DMS79 treated with DMSO at 0.1 percent for 48 hours (cell line): ENCODE results near the gene PSKH1.
A peak's percentile ranks its signal among the peaks of the same experiment; 100 is the strongest.
"Not testable (repeated sequence)": the region's sequence is repeated elsewhere in the genome, so short reads cannot be mapped to it uniquely, and the experiment has no call there.

Experiments used
- DNase-seq: peaks from one replicate; lab custom pipeline; 2025; lab: John Stamatoyannopoulos, UW

Gene PSKH1

GRCh38 chr16:67926181-67926750 lies 33.2 kb downstream of the PSKH1 start:
- peak; percentile 65 for DNase-seq

- no peak for DNase-seq
Observed at GRCh38 chr16:67927131-67927941, 34.3 kb downstream of the PSKH1 start.

DNA sequence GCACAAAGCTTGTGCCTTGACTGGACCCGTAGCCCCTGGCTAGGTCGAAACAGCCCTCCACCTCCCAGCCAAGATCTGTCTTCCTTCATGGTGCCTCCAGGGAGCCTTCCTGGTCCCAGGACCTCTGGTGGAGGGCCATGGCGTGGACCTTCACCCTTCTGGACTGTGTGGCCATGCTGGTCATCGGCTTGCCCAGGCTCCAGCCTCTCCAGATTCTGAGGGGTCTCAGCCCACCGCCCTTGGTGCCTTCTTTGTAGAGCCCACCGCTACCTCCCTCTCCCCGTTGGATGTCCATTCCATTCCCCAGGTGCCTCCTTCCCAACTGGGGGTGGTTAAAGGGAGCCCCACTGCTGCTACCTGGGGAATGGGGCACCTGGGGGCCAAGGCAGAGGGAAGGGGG lies 35.1 kb downstream of the PSKH1 start:
- no peak for DNase-seq

GRCh38 chr16:67928561-67929364 lies 35.7 kb downstream of the PSKH1 start:
- peak; percentile 46 for DNase-seq

DNA sequence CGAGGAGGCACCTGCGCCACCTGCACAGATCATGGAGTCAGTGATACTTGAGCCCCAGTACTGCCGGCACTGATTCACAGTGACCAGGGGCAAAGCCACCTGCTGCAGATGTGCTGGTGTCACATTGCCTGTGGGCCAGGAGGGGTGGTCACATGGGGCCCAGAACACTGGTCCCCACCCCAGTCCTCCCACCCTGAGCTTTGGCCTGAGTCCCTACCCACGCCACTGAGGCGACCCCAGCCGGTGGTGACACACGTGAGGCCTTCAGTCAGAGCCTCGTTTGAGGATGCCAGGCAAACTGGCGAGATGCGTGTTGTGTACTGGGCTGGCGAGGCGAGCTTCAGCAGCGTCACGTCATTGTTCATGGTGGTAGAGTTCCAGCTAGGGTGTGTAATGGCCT lies 37.1 kb downstream of the PSKH1 start:
- no peak for DNase-seq

- no peak for DNase-seq
Observed at GRCh38 chr16:67930678-67931211, 37.7 kb downstream of the PSKH1 start.

DNA sequence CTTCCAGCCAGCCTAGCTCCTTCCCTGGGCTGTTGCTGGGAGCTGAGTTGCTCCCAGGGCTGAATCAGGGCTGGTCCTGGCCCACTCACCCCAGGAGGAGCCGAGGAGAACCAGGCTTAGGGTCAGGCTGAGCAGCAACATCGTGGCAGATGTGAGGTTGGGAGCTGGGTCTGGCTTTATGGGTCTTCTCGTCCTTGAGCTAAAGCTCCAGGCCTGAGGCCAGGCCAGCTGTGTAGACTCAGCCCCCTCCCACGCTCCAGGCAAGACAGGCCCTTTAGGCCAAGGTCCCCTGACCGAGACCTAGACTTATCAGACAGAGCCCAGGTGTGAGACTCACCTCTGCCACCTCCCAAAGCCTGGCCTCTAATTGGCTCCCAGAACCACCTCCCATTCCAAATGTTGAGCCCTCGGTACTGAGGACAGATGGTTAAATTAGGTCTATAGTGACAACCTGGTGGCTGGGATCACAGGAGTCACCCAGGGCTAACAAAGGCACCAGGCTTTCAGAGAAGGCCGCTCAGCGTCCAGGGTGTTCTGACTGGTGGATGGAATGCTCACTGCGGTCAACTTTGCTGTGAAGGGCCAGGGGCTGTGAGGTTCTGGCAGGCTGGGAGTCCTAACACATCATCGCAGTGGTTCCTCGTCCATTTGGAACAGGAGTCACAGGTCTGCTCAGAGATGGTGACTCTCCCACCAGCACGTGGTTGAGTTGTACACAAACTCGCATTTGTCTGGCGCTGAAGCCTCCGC lies 38.8 kb downstream of the PSKH1 start, which contains the start of gene CTRL:
CTRL (minus strand) TSS at position 151 of the 750 bp plus-strand sequence; CDS start at position 141, 10 bp downstream.
- DNase-seq: no peak

DNA sequence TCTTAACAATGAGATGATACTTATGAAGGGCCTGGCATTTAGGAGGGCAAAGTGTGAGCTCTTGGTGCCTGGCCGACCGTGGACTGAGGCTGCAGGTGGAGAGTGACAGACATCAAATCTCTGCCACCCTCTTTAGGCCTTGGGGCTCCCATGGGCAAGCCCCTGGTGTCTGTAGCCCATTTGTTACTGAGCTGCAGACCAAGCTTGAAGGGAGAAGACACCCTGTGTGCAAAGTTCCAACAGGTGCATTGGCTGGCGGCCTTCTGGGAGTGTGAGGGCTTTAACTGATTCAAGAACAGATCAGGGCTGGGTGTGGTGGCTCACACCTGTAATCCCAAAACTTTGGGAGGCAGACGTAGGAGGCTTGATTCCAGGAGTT lies 39.4 kb downstream of the PSKH1 start:
- no peak for DNase-seq

GRCh38 chr16:67933805-67934204 lies 40.8 kb downstream of the PSKH1 start:
- DNase-seq: no peak

- no peak for DNase-seq
Observed at GRCh38 chr16:67934306-67935100, 41.4 kb downstream of the PSKH1 start.

DNA sequence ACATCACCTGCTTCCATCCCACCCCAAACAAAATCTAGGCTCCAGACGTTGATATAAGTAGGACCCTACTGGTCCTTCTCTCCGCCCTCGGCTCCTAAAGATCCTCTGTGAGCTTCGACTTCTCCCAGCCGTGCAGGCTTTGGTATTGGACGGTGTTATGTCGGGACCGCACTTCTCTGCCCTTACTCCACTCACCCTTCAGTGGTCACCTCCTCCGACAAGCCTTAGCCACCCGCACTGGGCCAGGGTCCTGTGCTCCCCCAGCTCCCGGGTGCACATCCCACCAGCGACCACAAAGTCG lies 42.0 kb downstream of the PSKH1 start:
- DNase-seq: no peak

DNA sequence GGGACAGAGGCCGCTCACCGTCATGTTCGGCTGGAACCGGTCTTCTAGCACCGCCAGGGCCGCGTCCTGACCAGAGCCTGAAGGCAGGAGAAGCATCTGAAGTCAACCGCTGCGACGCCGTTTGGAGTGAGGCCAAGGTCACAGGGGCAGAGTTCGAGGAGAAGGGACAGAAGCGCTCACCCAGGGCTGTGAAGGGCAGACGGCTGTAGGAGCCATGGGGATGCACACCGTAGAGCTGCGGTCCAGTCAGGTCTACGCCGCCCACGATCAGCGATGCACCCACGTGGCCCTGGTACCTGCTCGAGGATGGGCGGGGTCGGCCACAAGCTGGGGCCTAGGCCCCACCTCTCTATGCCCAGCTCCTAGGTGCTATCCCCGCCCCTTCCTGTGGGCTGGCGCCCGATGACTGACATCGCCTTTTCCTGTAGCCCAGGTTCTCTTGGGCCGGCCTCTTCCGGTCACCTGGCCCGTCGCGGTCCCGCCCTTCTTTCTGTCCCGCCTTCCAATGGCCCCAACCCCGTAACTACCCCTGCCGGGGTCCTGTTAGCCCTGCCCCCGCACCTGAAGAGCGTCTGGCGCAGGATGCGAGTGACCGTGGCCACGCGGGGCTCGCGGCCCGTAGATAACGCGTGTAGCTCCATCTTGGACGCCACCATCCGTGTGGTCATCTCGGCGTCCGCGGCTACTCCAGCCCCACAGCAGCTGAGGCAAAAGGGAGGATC lies 42.5 kb downstream of the PSKH1 start:
- peak; percentile 88 for DNase-seq

GRCh38 chr16:67936124-67936879 lies 43.2 kb downstream of the PSKH1 start, which contains the start of gene PSMB10:
Gene PSMB10, minus strand, starts transcription at chr16:67936850. Its CDS starts 101 bp downstream, at chr16:67936749.
- DNase-seq: peak; percentile 6

DNA sequence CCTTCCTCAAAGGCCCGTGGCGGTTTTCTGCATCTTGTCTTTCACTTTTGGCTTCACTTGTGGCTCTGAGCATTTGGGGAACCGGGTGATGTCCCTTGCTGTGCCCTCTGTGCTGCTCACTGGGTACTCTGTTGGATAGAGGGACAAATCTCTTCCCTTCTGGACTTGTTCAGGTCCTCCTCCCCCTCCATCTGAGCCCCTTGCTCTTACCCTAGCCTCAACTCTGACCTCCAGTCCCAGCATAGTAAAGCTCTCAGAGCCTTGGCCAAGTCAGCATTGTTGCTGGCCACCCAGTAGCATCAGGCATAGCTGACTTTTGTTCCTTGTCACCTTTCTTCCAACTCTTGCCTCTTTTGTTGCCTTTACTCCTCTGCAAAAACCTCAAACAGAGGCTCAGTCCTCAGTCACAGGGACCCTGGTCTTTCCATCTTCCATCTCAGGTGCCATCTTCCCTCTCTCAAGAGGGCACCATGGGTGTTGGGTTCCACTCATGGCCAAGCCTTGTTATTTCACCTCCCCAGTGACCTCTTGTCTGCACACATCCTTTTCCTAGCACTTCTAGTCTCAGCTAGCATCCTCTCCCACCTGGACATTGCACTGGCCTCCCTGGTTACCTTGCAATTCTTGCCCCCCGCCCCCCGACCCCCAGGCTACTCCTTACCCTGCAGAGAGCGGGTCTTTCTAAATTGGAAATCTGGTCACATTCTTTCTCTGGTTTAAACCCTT lies 44.0 kb downstream of the PSKH1 start:
- no peak for DNase-seq

GRCh38 chr16:67937713-67938112 lies 44.7 kb downstream of the PSKH1 start:
- DNase-seq: not testable (repeated sequence)

DNA sequence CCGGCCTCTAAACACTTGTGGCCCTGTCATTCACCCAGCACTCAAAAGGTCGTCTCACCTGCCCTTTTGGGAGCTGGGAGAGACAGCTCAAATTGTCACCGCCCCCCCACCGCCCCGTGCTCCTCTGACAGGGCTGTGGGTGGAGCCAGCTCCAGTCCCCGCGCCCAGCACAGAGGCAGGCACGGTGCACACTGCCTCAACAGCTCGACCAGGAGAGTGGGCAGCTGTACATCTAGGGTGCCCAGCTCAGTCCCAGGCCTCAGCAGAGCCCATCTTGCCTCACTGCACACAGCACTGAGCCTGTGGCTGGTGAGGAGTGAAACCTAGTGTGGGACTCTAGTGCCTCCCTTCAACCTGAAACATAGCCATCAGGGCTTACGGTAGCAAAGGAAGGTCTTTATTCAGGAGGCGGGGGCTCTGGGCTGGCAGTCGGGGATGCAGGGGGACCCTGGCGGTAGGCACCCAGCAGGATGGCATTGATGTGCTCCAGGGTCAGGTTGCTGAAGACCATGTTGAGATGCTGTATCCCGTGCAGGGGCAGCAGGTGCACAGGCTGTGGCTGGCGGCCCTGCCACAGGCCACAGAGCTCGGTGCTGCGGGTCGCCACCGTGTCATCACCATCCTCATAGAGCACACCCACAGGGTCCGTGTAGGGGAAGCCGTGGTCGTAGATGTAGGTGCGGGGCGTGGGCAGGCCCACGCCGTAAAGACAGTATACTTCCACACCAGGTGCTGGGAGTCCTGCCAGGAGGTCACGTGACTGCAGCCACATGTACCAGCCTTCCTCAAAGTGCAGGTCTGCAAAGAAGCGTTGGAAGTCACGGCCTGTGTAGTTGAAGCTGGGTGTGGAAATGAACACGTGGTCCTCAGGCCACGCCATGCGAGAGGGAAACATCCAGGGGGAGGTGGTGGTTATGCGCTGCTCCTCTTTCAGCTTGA lies 46.7 kb downstream of the PSKH1 start:
- no peak for DNase-seq

DNA sequence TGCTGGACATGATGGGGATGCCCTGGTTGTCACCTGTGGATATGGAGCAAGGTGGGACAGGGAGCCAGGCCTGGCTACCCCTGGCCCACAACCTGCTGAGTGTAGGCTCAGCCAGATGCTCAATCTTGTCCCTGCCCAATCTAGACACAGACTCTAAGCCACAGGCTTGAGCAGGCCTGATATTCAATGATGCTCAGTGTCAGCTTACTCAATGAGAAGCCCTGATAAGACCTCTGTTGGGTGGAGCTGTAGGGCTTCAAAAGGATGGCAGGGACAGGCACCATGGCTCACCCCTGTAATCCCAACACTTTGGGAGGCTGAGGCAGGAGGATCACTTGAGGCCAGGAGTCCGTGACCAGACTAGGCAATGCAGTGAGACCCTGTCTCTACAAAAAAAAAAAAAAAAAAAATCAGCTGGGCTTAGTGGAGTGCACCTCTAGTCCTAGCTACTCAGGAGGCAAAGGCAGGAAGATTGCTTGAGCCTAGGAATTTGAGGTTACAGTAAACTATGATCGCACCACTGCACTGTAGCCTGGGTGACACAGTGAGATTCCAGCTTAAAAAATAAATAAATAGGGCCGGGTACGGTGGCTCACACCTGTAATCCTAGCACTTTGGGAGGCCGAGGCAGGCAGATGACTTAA lies 47.5 kb downstream of the PSKH1 start:
- DNase-seq: no peak
